PFSK-1 (cell line): Measurements from ENCODE around the gene ANKS1B.

Experiments used
- FOXP2 ChIP-seq: optimal IDR thresholded peaks from 2 replicates; pipeline ENCODE3; 2011; ENCODE audit warnings: borderline replicate concordance, control low read depth, inconsistent platforms; ENCODE audit not compliant: insufficient read depth; ENCODE audit errors: extremely low read length, extremely low read depth
- POLR2AphosphoS5 ChIP-seq: IDR thresholded peaks from 2 replicates; pipeline ENCODE4 v1.6.1; 2012; ENCODE audit warnings: low read depth, mild to moderate bottlenecking, control low read depth, low read length, moderate library complexity
- REST ChIP-seq, 2 experiments: IDR thresholded peaks; 2 replicates each; pipeline versions ENCODE4 v1.6.1 to v1.8.0; 2011 to 2012; ENCODE audit warnings: low read depth in 2 of 2, low read length in 2 of 2, control low read depth in 1 of 2, inconsistent platforms in 1 of 2, mild to moderate bottlenecking in 1 of 2, moderate library complexity in 1 of 2; ENCODE audit not compliant: insufficient read depth in 1 of 2
- SIN3A ChIP-seq: IDR thresholded peaks from 2 replicates; pipeline ENCODE4 v1.6.1; 2012; ENCODE audit warnings: mild to moderate bottlenecking, low read length, moderate library complexity, borderline replicate concordance; ENCODE audit not compliant: insufficient read depth
- TAF1 ChIP-seq: IDR thresholded peaks from 2 replicates; pipeline ENCODE4 v1.6.1; 2012; ENCODE audit warnings: low read length, control low read depth, borderline replicate concordance; ENCODE audit not compliant: insufficient read depth

The ANKS1B gene

GRCh38 chr12:99505805-99506204 lies 478.9 kb downstream of the ANKS1B start:
- TF ChIP-seq FOXP2 (no peak), REST (IDR thresholded peaks at IDR 0.05; ENCODE audit: insufficient read depth in 1 of 2, low read depth in 2 of 2, low read length in 2 of 2) (no peak), POLR2AphosphoS5 (no peak), SIN3A (no peak), TAF1 (no peak)

GRCh38 chr12:99498756-99499155 lies 486.0 kb downstream of the ANKS1B start:
- TF ChIP-seq REST (IDR thresholded peaks at IDR 0.05; ENCODE audit: insufficient read depth in 1 of 2, low read depth in 2 of 2, low read length in 2 of 2) (no peak), TAF1 (no peak), POLR2AphosphoS5 (no peak), SIN3A (no peak), FOXP2 (no peak)

DNA sequence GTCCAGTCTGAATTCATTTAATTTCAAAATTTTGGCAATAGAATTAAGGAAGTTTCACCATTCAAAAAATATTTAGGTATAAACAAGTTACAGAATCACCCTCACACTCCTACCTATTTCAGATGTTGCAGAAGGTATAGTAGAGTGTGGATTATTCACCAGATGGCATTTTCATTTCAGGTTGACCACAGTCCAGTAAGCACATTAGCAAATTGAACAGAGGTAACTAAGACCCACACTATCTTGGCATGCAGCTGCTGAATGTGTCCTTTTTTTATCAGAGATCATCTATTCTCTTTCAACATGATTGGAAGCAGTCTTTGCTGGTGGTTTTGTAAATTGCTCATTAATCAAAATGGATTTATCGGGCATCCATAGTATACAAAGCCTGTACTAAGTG lies 488.9 kb downstream of the ANKS1B start:
- TF ChIP-seq FOXP2 (no peak), REST (IDR thresholded peaks at IDR 0.05; ENCODE audit: insufficient read depth in 1 of 2, low read depth in 2 of 2, low read length in 2 of 2) (no peak), TAF1 (no peak)

GRCh38 chr12:99493197-99493596 lies 491.5 kb downstream of the ANKS1B start:
- no peak for TF ChIP-seq SIN3A
- no peak for TF ChIP-seq REST (IDR thresholded peaks at IDR 0.05; ENCODE audit: insufficient read depth in 1 of 2, low read depth in 2 of 2, low read length in 2 of 2)

- TF ChIP-seq TAF1, result no peak
- TF ChIP-seq POLR2AphosphoS5, result no peak
- no peak for TF ChIP-seq SIN3A
- TF ChIP-seq FOXP2, result no peak
- TF ChIP-seq REST (IDR thresholded peaks at IDR 0.05; ENCODE audit: insufficient read depth in 1 of 2, low read depth in 2 of 2, low read length in 2 of 2), result no peak
Measured at GRCh38 chr12:99486277-99486676, 498.5 kb downstream of the ANKS1B start.
